PC-9 (cell line): ENCODE data around the gene HHIPL1. TPM values are rescaled to one million over a fixed set of nuclear protein-coding genes. Genes with fewer than 3 reads are reported as not detected.

Experiments
- BruUV-seq: library from RNA; stranded (reverse); fragments of 400-500 nt; replicated peaks from 2 replicates; lab custom pipeline; 2021; lab: Mats Ljungman, UMichigan
- CTCF ChIA-PET: fragments of 300-600 bp; sonication (Branson Sonifier 250); formaldehyde crosslinking; loops from one replicate; lab custom pipeline; 2022; ENCODE audit warnings: antibody characterized with exemption; lab: Charles Lee
- POLR2A ChIA-PET: fragments of 300-600 bp; sonication (Branson Sonifier 250); formaldehyde crosslinking; loops from one replicate; lab custom pipeline; 2022; ENCODE audit warnings: antibody characterized with exemption; ENCODE audit not compliant: unreplicated experiment; lab: Charles Lee
- DNase-seq, 2 experiments: peaks; one replicate each; pipeline versions ENCODE4 v3.0.0 to v3.0.0-alpha.2; 2015 to 2022; ENCODE audit warnings: mixed read lengths in 1 of 2
- H2AFZ ChIP-seq: fragments of 200-600 bp; sonication (generic); 2 replicates; pipeline ENCODE4 v1.8.1; 2017; ENCODE audit warnings: antibody characterized with exemption
- H3F3A ChIP-seq: fragments of 200-600 bp; sonication (generic); 2 replicates; pipeline ENCODE4 v1.8.1; 2017; ENCODE audit warnings: antibody characterized with exemption, mild to moderate bottlenecking, low read depth; ENCODE audit not compliant: insufficient read depth
- H3K27ac ChIP-seq: fragments of 200-600 bp; sonication (generic); 2 replicates; pipeline ENCODE4 v1.6.1; 2016; ENCODE audit warnings: mixed run types
- H3K27me3 ChIP-seq: fragments of 200-600 bp; sonication (generic); 2 replicates; pipeline ENCODE4 v1.6.1; 2016; ENCODE audit warnings: low read depth, mixed run types; ENCODE audit not compliant: insufficient read depth
- H3K36me3 ChIP-seq: fragments of 200-600 bp; sonication (generic); 2 replicates; pipeline ENCODE4 v1.6.1; 2016; ENCODE audit warnings: low read depth, mixed run types
- H3K4me1 ChIP-seq: fragments of 200-600 bp; sonication (generic); replicated peaks from 2 replicates; pipeline ENCODE4 v1.6.1; 2016; ENCODE audit warnings: mixed run types; ENCODE audit not compliant: insufficient read depth
- H3K4me2 ChIP-seq: fragments of 200-600 bp; sonication (generic); 2 replicates; pipeline ENCODE4 v1.6.1; 2017; ENCODE audit warnings: mixed run types
- H3K4me3 ChIP-seq: fragments of 200-600 bp; sonication (generic); 2 replicates; pipeline ENCODE4 v1.6.1; 2016; ENCODE audit warnings: mixed run types
- H3K79me2 ChIP-seq: fragments of 200-600 bp; sonication (generic); 2 replicates; pipeline ENCODE4 v1.6.1; 2017; ENCODE audit warnings: low read depth, mixed run types
- H3K9me2 ChIP-seq: fragments of 200-600 bp; sonication (generic); 2 replicates; pipeline ENCODE4 v1.8.1; 2017; ENCODE audit warnings: mild to moderate bottlenecking; ENCODE audit not compliant: insufficient read depth
- H3K9me3 ChIP-seq: fragments of 200-600 bp; sonication (generic); 2 replicates; pipeline ENCODE4 v1.8.1; 2016; ENCODE audit warnings: low read depth; ENCODE audit not compliant: insufficient read depth
- H4K20me1 ChIP-seq: fragments of 200-600 bp; sonication (generic); 2 replicates; pipeline ENCODE4 v1.8.1; 2017; ENCODE audit not compliant: insufficient read depth
- EZH2 ChIP-seq: fragments of 200-600 bp; sonication (generic); IDR thresholded peaks from 2 replicates; pipeline ENCODE4 v1.8.0; 2017; ENCODE audit warnings: antibody characterized with exemption, low read depth
- intact Hi-C: fragments of 100-400 bp; cut with micrococcal nuclease; formaldehyde crosslinking; loops from one replicate; pipeline ENCODE4 v1.10.0; 2022; ENCODE audit not compliant: unreplicated experiment
- total RNA-seq: library from RNA; stranded (reverse); gene quantifications from 2 replicates; pipeline ENCODE4 v1.2.3, GENCODE V29; 2021
- TF ChIP-seq, protein P1 (sequence below): fragments of 200-600 bp; sonication (generic); conservative IDR thresholded peaks from 2 replicates; pipeline ENCODE4 v1.6.1; 2017; ENCODE audit warnings: mixed run types, antibody characterized with exemption, mild to moderate bottlenecking, moderate library complexity

The HHIPL1 gene
- total RNA-seq, 1 experiment from 2014 or later = 0.28 TPM

DNA sequence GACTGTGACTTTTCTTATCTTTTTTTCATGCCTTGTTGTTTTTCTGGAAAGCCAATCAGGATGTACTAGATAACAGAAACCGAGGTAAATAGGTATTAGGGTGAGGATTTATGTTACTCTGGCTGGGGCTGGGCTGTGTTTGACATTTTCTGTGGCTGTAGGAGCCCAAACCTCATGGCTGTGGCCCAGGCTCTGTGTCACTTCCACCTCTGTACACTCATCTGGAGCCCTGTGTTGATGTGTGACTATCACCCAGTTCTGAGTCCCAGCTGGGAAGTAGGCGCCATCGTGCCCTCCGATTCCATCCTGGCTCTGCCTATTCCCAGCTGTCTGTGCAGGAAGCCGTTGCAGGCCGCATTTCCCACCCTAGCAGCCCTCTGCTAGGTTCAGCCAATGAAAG is 1.6 kb upstream of the HHIPL1 start:
- no peaks in the 10 kb centered on the region for H4K20me1 ChIP-seq
- H3K27me3 ChIP-seq = no peaks in the 10 kb centered on the region
- no peaks in the 10 kb centered on the region for H3F3A ChIP-seq
- no peak overlapping the region for H3K4me3 ChIP-seq
- H3K79me2 ChIP-seq = no peaks in the 10 kb centered on the region
- intact Hi-C loops = no loop called here
- H3K4me1 ChIP-seq = no peaks in the 10 kb centered on the region
- no peak overlapping the region for H2AFZ ChIP-seq
- no TSS peak for BruUV-seq
- TF ChIP-seq EZH2 = no peak
- TF ChIP-seq, protein P1, sequence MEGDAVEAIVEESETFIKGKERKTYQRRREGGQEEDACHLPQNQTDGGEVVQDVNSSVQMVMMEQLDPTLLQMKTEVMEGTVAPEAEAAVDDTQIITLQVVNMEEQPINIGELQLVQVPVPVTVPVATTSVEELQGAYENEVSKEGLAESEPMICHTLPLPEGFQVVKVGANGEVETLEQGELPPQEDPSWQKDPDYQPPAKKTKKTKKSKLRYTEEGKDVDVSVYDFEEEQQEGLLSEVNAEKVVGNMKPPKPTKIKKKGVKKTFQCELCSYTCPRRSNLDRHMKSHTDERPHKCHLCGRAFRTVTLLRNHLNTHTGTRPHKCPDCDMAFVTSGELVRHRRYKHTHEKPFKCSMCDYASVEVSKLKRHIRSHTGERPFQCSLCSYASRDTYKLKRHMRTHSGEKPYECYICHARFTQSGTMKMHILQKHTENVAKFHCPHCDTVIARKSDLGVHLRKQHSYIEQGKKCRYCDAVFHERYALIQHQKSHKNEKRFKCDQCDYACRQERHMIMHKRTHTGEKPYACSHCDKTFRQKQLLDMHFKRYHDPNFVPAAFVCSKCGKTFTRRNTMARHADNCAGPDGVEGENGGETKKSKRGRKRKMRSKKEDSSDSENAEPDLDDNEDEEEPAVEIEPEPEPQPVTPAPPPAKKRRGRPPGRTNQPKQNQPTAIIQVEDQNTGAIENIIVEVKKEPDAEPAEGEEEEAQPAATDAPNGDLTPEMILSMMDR = no peak
- ChIA-PET POLR2A (no interaction called here), CTCF (no interaction called here)
- H3K4me2 ChIP-seq = no peak overlapping the region
- no peaks in the 10 kb centered on the region for H3K9me3 ChIP-seq
- H3K36me3 ChIP-seq = no peaks in the 10 kb centered on the region
- no peak overlapping the region for H3K27ac ChIP-seq
- DNase-seq = no peak
- H3K9me2 ChIP-seq = no peaks in the 10 kb centered on the region

DNA sequence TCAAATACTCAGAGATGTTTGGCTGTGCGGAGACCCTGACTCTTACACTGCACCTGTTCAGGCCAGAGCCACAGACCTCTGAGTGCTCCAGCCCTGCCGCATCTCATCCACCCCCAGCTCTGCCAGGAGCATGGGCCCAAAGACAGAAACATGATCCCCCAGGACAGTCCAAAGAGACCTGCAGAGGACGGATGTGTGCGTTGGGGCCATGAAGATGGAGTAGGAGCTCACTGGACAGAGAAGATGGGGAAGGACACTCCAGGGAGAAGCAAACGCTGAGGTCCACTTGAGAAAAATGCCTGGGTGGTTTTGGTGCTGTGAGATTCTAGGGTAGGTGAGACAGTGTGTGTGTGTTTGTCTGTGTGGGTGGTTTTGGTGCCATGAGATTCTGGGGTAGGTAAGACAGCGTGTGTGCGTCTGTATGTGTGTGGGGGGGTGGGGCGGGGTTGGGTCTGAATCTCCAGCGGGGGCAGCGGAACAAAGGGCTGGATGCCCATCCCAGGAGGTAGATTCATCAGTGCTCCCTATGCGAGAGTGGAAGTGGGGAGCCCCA is 818 bp upstream of the HHIPL1 start:
- no peaks in the 10 kb centered on the region for H3K9me2 ChIP-seq
- H3K4me3 ChIP-seq = no peak overlapping the region
- H2AFZ ChIP-seq = no peak overlapping the region
- H3K36me3 ChIP-seq = no peaks in the 10 kb centered on the region
- no peak overlapping the region for H3K27ac ChIP-seq
- no peaks in the 10 kb centered on the region for H3F3A ChIP-seq
- DNase-seq = no peak
- no peaks in the 10 kb centered on the region for H3K27me3 ChIP-seq
- H3K4me1 ChIP-seq = no peaks in the 10 kb centered on the region
- intact Hi-C loops = no loop called here
- POLR2A ChIA-PET = no interaction called here
- H3K9me3 ChIP-seq = no peaks in the 10 kb centered on the region
- no peaks in the 10 kb centered on the region for H4K20me1 ChIP-seq
- no peak for TF ChIP-seq EZH2
- TF ChIP-seq, protein P1 = no peak
- H3K4me2 ChIP-seq = no peak overlapping the region
- no peaks in the 10 kb centered on the region for H3K79me2 ChIP-seq
- CTCF ChIA-PET = no interaction called here
- no TSS peak for BruUV-seq

DNA sequence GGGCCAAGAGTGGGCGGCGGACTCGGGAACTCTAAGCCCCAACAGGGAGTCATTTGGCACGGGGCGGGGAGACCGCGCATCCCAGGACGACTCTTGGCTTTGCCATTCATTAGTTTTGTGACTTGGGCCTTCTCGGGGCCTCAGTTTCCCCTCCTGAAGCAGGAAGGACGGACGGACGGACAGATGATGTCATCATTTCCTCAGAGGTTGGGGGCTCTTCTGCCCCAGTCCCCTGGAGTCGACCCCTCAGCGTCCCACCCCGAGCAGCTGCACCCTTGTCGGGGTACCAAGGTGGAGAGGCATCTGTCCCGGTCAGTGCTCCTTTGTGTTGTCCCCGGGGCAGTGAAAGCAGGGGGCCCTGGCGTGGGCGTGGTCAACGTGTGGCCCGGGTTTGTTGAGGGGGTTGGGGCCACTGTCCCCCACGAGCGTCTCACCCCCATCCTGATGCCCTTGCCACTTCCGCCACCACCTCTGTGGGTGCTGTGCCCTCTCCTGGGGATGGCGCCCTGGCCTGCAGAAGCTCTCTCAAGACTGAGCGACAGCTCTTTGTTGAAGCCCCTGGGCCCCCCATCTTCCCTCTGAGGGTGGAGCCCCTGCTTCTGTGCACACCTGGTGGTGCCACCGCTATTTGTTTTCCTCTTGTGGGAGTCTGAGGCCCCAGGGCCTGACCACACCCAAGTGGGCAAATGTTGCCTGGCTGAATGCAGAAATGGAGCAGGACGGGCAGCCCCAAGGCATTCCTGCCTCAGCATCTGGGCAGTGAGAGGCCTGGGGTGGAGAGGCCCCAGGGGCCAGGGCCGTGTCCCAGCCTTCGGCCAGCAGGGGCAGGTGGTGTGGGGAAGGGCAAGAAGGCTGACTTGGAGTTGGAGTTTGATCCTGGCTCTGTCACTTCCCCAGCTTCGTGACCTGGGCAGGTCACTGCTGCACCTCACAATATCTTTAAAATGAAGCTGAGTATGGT is 896 bp downstream of the HHIPL1 start:
- Histone ChIP-seq H3F3A (no peaks in the 10 kb centered on the region), H3K4me2 (no peak overlapping the region), H3K4me3 (no peak overlapping the region), H3K4me1 (no peaks in the 10 kb centered on the region), H4K20me1 (no peaks in the 10 kb centered on the region), H2AFZ (no peak overlapping the region), H3K36me3 (no peaks in the 10 kb centered on the region), H3K9me3 (no peaks in the 10 kb centered on the region), H3K9me2 (no peaks in the 10 kb centered on the region), H3K27ac (no peak overlapping the region), H3K79me2 (no peaks in the 10 kb centered on the region), H3K27me3 (no peaks in the 10 kb centered on the region)
- intact Hi-C loops = no loop called here
- BruUV-seq = no TSS peak
- no peak for DNase-seq
- ChIA-PET POLR2A (interaction anchor here (0.5 kb wide), 1 partner anchor 223 kb away, joined by 3 read pairs; no protein-coding TSS in a partner anchor), CTCF (no interaction called here)
- TF ChIP-seq EZH2 = no peak
- TF ChIP-seq, protein P1 = no peak
